GM21447 (cell line): ENCODE data around the gene LCN1.
A peak's percentile ranks its signal among the peaks of the same experiment; 100 is the strongest.

Experiments used
- ATAC-seq: cut with Tn5 transposase; IDR thresholded peaks from one replicate; pipeline ENCODE4 v1.9.1; 2021; ENCODE audit not compliant: unreplicated experiment

LCN1 gene

GRCh38 chr9:135488527-135488926 lies 32.7 kb upstream of the LCN1 start:
- ATAC-seq, result no peak

GRCh38 chr9:135489188-135489906 lies 31.9 kb upstream of the LCN1 start:
- ATAC-seq, result no peak

DNA sequence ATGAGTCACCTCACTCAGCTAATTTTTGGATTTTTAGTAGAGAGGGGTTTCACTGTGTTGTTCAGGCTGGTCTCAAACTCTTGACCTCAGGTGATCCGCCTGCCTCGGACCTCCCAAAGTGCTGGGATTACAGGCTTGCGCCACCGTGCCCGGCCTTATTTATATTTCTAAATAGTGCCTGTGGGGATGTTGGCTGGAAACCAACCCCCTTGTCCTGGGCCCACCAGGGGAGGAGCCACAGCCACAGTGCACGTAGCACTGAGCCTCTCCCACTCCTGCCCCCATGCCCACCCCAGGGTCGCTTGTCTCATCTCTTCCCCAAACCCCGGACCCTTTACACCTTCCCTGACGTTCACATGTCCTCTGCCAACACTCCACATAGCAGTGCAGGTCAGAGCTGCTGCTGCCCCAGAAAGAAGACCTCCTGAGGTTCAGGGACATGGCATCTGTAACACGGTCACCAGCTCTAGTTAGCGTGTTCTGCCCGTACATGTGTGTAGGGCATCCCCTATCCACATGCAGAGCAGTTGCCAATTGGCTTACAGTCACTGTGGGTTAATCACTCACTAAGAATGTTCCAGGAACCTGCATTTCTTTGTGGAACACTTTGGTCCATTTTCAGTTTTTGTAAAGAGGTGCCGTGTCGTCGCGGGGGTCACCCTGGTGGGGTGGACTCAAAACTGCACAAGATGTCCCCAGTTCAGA lies 30.9 kb upstream of the LCN1 start:
- no peak for ATAC-seq

GRCh38 chr9:135490980-135491464 lies 30.2 kb upstream of the LCN1 start:
- ATAC-seq, result no peak

GRCh38 chr9:135491764-135492163 lies 29.5 kb upstream of the LCN1 start:
- no peak for ATAC-seq

DNA sequence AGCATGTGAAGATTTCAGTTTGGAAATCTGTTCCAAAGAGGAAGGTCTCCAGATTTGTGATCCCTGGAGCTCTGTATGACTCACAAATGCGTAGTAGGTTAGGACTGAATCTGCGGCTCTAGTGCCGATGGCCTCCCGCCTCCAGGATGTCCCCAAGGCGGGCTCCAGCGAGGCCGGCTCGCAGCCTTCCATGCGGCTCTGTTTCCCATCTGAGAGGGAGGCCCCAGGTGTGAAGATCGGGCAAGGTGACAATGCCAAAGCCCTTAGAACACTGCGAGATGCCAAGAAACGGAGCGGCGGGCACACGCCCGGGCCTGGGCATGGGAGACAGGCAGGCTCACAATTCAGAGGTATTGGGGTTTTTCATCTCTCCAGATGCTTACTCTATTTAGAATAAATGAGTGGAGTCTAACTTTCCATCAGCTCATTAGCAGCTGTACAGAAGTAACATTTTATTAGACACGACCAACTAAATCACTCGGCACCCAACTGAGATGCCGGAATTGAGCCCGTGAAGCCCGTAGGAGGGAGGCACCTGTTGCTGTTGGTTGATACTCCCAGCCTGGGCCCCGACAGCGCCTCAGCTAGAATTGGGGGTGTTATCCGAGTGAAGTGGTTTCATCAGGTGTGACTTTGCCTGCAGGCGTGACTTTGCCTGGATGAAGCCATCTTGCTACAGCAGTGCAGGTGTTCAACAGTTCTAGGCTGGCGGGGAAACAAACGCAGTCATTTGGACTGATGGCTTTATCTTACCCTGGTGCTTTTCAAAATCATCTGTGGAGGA lies 28.2 kb upstream of the LCN1 start:
- no peak for ATAC-seq

- no peak for ATAC-seq
Measured at GRCh38 chr9:135494791-135495559, 26.3 kb upstream of the LCN1 start.

DNA sequence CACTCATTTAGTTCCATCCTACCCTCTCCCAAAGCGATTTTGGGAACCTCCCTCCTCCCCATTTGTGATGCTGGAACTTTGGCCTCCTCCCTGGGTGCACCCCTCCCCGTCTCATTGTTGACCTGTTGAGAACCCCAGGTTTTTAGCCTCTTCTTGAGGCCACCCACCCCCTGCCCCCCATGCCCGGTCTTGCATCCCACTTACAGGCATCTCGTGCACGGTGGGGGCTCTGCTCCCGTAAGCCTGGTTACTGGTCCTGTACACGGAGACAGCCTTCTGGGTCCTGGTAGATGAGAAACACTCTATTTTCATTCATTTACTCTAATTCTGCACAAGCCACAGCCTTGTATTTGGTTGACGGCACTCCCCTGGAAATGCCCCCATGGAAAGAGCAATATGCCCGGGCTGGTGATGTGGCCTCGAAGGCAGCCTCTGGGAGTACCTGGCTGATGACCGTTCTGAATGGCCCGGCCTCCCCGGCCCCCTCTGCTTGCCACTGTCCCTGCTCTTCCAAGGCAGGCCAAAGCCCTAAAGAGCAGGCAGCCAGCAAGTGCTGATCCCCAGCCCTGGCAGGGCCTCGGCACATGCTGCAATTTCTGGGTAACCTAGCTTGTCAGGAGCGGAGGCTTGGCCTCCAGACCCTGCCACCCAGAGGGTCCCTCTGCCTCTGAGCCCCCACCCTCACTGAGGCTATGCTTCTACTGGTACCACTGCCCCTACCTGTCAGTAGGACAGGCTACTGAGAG lies 22.7 kb upstream of the LCN1 start:
- no peak for ATAC-seq

- peak; percentile 51 for ATAC-seq
Measured at GRCh38 chr9:135499326-135500070, 21.7 kb upstream of the LCN1 start.

- ATAC-seq, result peak; percentile 3
Measured at GRCh38 chr9:135500071-135500524, 21.1 kb upstream of the LCN1 start.

GRCh38 chr9:135500525-135501260 lies 20.5 kb upstream of the LCN1 start, which contains the start of gene MRPS2:
Gene MRPS2, plus strand, starts transcription at chr9:135500682. Its CDS starts 29 bp downstream, at chr9:135500711.
- ATAC-seq, result peak; percentile 69

GRCh38 chr9:135501261-135502167 lies 19.7 kb upstream of the LCN1 start:
- ATAC-seq, result no peak

DNA sequence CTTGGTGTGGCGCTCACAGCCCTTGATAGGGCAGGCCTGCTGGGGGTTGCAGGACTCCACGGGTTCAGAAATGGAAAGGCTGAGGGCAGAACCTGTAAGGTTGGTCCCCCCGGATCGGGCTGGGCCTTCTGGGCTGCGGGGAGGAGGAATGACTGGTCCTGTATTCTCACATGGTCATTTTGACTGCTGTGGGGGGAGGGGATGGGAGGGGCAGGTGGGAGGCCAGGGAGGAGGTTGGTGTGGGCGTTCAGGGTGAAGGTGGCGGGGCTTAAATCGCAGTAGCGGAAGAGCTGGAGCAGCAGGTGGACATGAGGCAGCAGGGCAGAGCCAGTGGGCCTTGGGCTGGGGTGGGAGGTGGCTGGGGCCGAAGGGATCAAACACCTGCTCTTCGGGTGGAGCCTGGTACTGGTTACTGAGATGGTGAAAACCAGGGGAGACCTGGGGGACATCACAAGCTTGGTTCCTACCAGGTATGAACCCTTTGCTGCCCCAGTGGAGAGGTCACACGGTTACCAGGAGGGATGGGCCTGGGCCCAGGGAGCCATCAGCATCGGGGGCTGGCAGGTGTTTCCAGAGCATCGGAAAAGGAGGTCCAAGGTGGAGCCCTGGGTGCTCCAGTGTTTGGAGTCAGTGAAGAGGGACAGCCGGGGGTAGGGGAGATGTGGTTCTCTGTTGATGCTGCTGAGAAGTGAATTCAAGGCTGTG lies 18.9 kb upstream of the LCN1 start:
- no peak for ATAC-seq

- no peak for ATAC-seq
Measured at GRCh38 chr9:135502873-135503321, 18.3 kb upstream of the LCN1 start.

DNA sequence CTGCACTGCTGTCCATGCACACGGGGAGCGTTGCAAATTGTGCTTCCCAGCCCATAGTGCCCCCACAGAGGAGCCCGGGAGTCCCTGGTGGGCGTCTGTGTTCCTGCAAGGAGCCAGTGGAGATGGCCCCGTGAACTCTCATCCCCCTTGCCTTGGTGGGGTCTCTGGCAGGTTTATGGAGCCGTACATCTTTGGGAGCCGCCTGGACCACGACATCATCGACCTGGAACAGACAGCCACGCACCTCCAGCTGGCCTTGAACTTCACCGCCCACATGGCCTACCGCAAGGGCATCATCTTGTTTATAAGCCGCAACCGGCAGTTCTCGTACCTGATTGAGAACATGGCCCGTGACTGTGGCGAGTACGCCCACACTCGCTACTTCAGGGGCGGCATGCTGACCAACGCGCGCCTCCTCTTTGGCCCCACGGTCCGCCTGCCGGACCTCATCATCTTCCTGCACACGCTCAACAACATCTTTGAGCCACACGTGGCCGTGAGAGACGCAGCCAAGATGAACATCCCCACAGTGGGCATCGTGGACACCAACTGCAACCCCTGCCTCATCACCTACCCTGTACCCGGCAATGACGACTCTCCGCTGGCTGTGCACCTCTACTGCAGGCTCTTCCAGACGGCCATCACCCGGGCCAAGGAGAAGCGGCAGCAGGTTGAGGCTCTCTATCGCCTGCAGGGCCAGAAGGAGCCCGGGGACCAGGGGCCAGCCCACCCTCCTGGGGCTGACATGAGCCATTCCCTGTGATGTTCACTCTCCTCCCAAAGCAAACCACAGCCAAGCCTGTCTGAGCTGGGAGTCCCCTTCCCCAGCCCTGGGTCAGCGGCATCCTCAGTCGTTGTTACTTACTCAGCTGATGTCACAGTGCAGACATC lies 17.6 kb upstream of the LCN1 start:
- no peak for ATAC-seq
